GM12878 (cell line): Measurements from ENCODE around the gene SS18. TPM values are rescaled to one million over a fixed set of nuclear protein-coding genes. Genes with fewer than 3 reads are reported as not detected.

Experiments used
- ATAC-seq: fragments of 200-7000 bp; cut with Tn5 transposase; 3 replicates; pipeline ENCODE4 v1.9.1; 2020; ENCODE audit warnings: mild to moderate bottlenecking, moderate library complexity
- BruUV-seq: library from RNA; stranded (reverse); fragments of 400-500 nt; replicated peaks from 2 replicates; lab custom pipeline; 2021; lab: Mats Ljungman, UMichigan
- CTCF ChIA-PET: fragments of 300-600 bp; sonication (Branson Sonifier 250); formaldehyde crosslinking; extraction: SDS; loops from one replicate; lab custom pipeline; 2021; ENCODE audit warnings: inconsistent platforms; lab: Yijun Ruan, JAX
- POLR2A ChIA-PET: fragments of 350-600 bp; formaldehyde crosslinking; extraction: SDS; loops from one replicate; lab custom pipeline; 2021; ENCODE audit warnings: inconsistent platforms; lab: Charles Lee
- RAD21 ChIA-PET: fragments of 300-600 bp; sonication (Branson Sonifier 250); formaldehyde crosslinking; loops from one replicate; lab custom pipeline; 2023; ENCODE audit warnings: antibody characterized with exemption; ENCODE audit not compliant: unreplicated experiment; lab: Charles Lee
- SMC1A ChIA-PET: fragments of 300-600 bp; sonication (Branson Sonifier 250); formaldehyde crosslinking; loops from one replicate; lab custom pipeline; 2023; ENCODE audit not compliant: unreplicated experiment, uncharacterized antibody; lab: Charles Lee
- DNase-seq: peaks from one replicate; pipeline ENCODE4 v3.0.0-alpha.2; 2011; ENCODE audit warnings: low read depth, low spot score
- FAIRE-seq: peaks from 3 replicates; lab custom pipeline; 2011; peaks lifted over from hg19 to GRCh38; lab: Jason Lieb, UNC
- H2AFZ ChIP-seq: 2 replicates; pipeline ENCODE4 v1.6.0; 2011; ENCODE audit warnings: low read depth, low read length, control low read depth; ENCODE audit not compliant: control insufficient read depth
- H3K27ac ChIP-seq: 2 replicates; pipeline ENCODE4 v1.5.1; 2011; ENCODE audit warnings: control low read depth; ENCODE audit not compliant: control insufficient read depth, insufficient read depth
- H3K27me3 ChIP-seq, 2 experiments: replicated peaks in 1 of 2; 2 replicates each; pipeline versions ENCODE4 v1.6.0 to v1.6.1; 2011; ENCODE audit warnings: low read length in 1 of 2; ENCODE audit not compliant: control insufficient read depth in 2 of 2, insufficient read depth in 2 of 2
- H3K36me3 ChIP-seq, 2 experiments: 2 replicates each; pipeline ENCODE4 v1.5.1; 2011; ENCODE audit warnings: low read length in 1 of 2; ENCODE audit not compliant: control insufficient read depth in 2 of 2, insufficient read depth in 2 of 2
- H3K4me1 ChIP-seq: 2 replicates; pipeline ENCODE4 v1.6.1; 2011; ENCODE audit warnings: mild to moderate bottlenecking, low read length, moderate library complexity, mixed read lengths; ENCODE audit not compliant: control insufficient read depth, insufficient read depth
- H3K4me2 ChIP-seq: 2 replicates; pipeline ENCODE4 v1.6.0; 2011; ENCODE audit warnings: control low read depth; ENCODE audit not compliant: control insufficient read depth, insufficient read depth
- H3K4me3 ChIP-seq: fragments of 200-600 bp; sonication (generic); 2 replicates; pipeline ENCODE4 v1.5.1; 2016
- H3K79me2 ChIP-seq: 2 replicates; pipeline ENCODE4 v1.6.0; 2011; ENCODE audit warnings: low read length; ENCODE audit not compliant: control insufficient read depth, insufficient read depth
- H3K9ac ChIP-seq: 2 replicates; pipeline ENCODE4 v1.8.0; 2011; ENCODE audit warnings: low read length, control low read depth, mixed read lengths; ENCODE audit not compliant: control insufficient read depth, insufficient read depth
- H3K9me3 ChIP-seq: replicated peaks from 3 replicates; pipeline ENCODE4 v1.5.1; 2011; ENCODE audit warnings: mild to moderate bottlenecking, low read length; ENCODE audit not compliant: control insufficient read depth, insufficient read depth
- H4K20me1 ChIP-seq: 2 replicates; pipeline ENCODE4 v1.6.0; 2011; ENCODE audit not compliant: control insufficient read depth, insufficient read depth
- BCL11A ChIP-seq: IDR thresholded peaks from 2 replicates; pipeline ENCODE4 v1.6.1; 2011; ENCODE audit warnings: low read depth, low read length
- CBX3 ChIP-seq: fragments of 200-600 bp; sonication (generic); IDR thresholded peaks from 2 replicates; pipeline ENCODE4 v1.6.1; 2016; ENCODE audit warnings: low read depth, borderline replicate concordance
- CHD1 ChIP-seq: IDR thresholded peaks from 2 replicates; pipeline ENCODE4 v1.6.1; 2012; ENCODE audit warnings: low read depth, low read length, improper control_type of control experiment
- EED ChIP-seq: sonication (generic); IDR thresholded peaks from 2 replicates; pipeline ENCODE4 v1.6.1; 2016; ENCODE audit warnings: antibody characterized with exemption, low read depth
- HDGF ChIP-seq: fragments of 450-650 bp; IDR thresholded peaks from 2 replicates; pipeline ENCODE4 v1.6.1; 2016; ENCODE audit warnings: antibody characterized with exemption
- JUND ChIP-seq: IDR thresholded peaks from 2 replicates; pipeline ENCODE4 v1.6.1; 2012; ENCODE audit warnings: low read depth, mild to moderate bottlenecking, low read length, improper control_type of control experiment, moderate library complexity
- KLF5 ChIP-seq: fragments of 450-650 bp; IDR thresholded peaks from 2 replicates; pipeline ENCODE4 v1.6.1; 2014; ENCODE audit warnings: mild to moderate bottlenecking; ENCODE audit not compliant: partially characterized antibody
- MEF2A ChIP-seq: IDR thresholded peaks from 2 replicates; pipeline ENCODE4 v1.6.1; 2011; ENCODE audit warnings: low read depth, mild to moderate bottlenecking, low read length, moderate library complexity; ENCODE audit not compliant: insufficient read depth
- MEF2B ChIP-seq: fragments of 450-650 bp; IDR thresholded peaks from 2 replicates; pipeline ENCODE4 v1.6.1; 2018; ENCODE audit warnings: mild to moderate bottlenecking, moderate library complexity; ENCODE audit not compliant: partially characterized antibody, poor library complexity, severe bottlenecking
- NFIC ChIP-seq: IDR thresholded peaks from 2 replicates; pipeline ENCODE4 v1.6.1; 2012; ENCODE audit warnings: low read depth, mild to moderate bottlenecking, inconsistent platforms, low read length, moderate library complexity
- POLR2AphosphoS2 ChIP-seq: IDR thresholded peaks from 2 replicates; pipeline ENCODE4 v1.6.1; 2011; ENCODE audit warnings: low read depth, mild to moderate bottlenecking, low read length, improper control_type of control experiment, moderate library complexity
- RB1 ChIP-seq: fragments of 450-650 bp; formaldehyde crosslinking; IDR thresholded peaks from 2 replicates; pipeline ENCODE4 v1.6.1; 2017; ENCODE audit warnings: mild to moderate bottlenecking, borderline replicate concordance
- SKIL ChIP-seq: fragments of 450-650 bp; IDR thresholded peaks from 2 replicates; pipeline ENCODE4 v1.6.1; 2017; ENCODE audit warnings: mild to moderate bottlenecking, low read depth, inconsistent platforms; ENCODE audit not compliant: poor library complexity, severe bottlenecking
- WGBS: methylation state at CpG from one replicate; pipeline ENCODE4 v1.1.6; 2016; ENCODE audit warnings: low lambda C conversion rate; ENCODE audit not compliant: insufficient replicate concordance, insufficient coverage; ENCODE audit errors: missing lambda C conversion rate; 5-methylcytosine and 5-hydroxymethylcytosine counted together
- in situ Hi-C: fragments of 300-500 bp; cut with MboI; formaldehyde crosslinking; loops from 9 replicates; pipeline ENCODE4 v1.14.3; 2018; ENCODE audit warnings: mixed read lengths
- intact Hi-C: fragments of 100-400 bp; cut with micrococcal nuclease; formaldehyde crosslinking; loops from one replicate; pipeline ENCODE4 v1.14.2; 2022; ENCODE audit not compliant: unreplicated experiment
- polyA plus RNA-seq, 11 experiments: library from polyadenylated mRNA; depleted of rRNA in 4 of 11; unstranded in 6 of 11; stranded (reverse) in 5 of 11; fragments of >200 nt; fragmentation: Nextera tagmentation in 4 of 11; fragmentation: Illumina TruSeq in 1 of 11; extraction: Ambion mirVana in 4 of 11; extraction: Trizol in 1 of 11; gene quantifications; 1 replicate in 1 of 11; 2 replicates in 10 of 11; pipeline versions ENCODE4 v1.2.1 to v1.2.3, GENCODE V29; 2011 to 2016; ENCODE audit warnings: inconsistent platforms in 2 of 11, missing spikeins in 2 of 11, low read depth in 1 of 11
- total RNA-seq, 4 experiments: library from RNA; depleted of rRNA in 3 of 4; stranded (reverse); fragments of >200 nt in 3 of 4; fragmentation: Illumina TruSeq in 1 of 4; extraction: Trizol in 1 of 4; gene quantifications; 2 replicates each; pipeline versions ENCODE4 v1.2.1 to v1.2.3, GENCODE V29; 2013 to 2021
- TF ChIP-seq, protein P1 (sequence below): IDR thresholded peaks from 2 replicates; pipeline ENCODE4 v1.6.1; 2011; ENCODE audit warnings: borderline replicate concordance, low read depth, mild to moderate bottlenecking, moderate library complexity, low read length; ENCODE audit not compliant: insufficient read depth, poor library complexity, severe bottlenecking
- TF ChIP-seq, protein P2 (sequence below): IDR thresholded peaks from 2 replicates; pipeline ENCODE4 v1.6.1; 2012; ENCODE audit warnings: low read depth, low read length, improper control_type of control experiment

The SS18 gene
- total and polyA plus RNA-seq, 10 of the 15 experiments (the other 5 are each of a cell fraction or from before 2014, with no cell fraction given), result 16.6 to 153 (median 81.8) TPM

GRCh38 chr18:26073758-26074157, 16.7 kb downstream of the SS18 start:
- H3K4me3 ChIP-seq, result no peak overlapping the region
- no peak overlapping the region for H3K9ac ChIP-seq
- peaks cover 0 to 10% of the 10 kb centered on the region in 2 experiments; a peak in 2 of 4 replicates for H3K36me3 ChIP-seq
- in situ Hi-C loops (no loop called here), intact Hi-C loops (no loop called here)
- POLR2A ChIA-PET, result no interaction called here
- CTCF ChIA-PET, result interaction anchor here (0.6 kb wide), 1 partner anchor 24 kb away, joined by 3 read pairs; no protein-coding TSS in a partner anchor
- H4K20me1 ChIP-seq, result no peaks in the 10 kb centered on the region
- TF ChIP-seq NFIC (no peak), JUND (no peak), POLR2AphosphoS2 (no peak), HDGF (no peak), CHD1 (no peak), CBX3 (no peak), SKIL (no peak), KLF5 (no peak), MEF2A (no peak), MEF2B (no peak), BCL11A (no peak), EED (no peak), RB1 (no peak)
- TF ChIP-seq, protein P1, sequence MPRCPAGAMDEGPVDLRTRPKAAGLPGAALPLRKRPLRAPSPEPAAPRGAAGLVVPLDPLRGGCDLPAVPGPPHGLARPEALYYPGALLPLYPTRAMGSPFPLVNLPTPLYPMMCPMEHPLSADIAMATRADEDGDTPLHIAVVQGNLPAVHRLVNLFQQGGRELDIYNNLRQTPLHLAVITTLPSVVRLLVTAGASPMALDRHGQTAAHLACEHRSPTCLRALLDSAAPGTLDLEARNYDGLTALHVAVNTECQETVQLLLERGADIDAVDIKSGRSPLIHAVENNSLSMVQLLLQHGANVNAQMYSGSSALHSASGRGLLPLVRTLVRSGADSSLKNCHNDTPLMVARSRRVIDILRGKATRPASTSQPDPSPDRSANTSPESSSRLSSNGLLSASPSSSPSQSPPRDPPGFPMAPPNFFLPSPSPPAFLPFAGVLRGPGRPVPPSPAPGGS, result no peak
- TF ChIP-seq, protein P2, sequence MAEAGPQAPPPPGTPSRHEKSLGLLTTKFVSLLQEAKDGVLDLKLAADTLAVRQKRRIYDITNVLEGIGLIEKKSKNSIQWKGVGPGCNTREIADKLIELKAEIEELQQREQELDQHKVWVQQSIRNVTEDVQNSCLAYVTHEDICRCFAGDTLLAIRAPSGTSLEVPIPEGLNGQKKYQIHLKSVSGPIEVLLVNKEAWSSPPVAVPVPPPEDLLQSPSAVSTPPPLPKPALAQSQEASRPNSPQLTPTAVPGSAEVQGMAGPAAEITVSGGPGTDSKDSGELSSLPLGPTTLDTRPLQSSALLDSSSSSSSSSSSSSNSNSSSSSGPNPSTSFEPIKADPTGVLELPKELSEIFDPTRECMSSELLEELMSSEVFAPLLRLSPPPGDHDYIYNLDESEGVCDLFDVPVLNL, result no peak
- H3K4me2 ChIP-seq, result no peak overlapping the region
- H3K9me3 ChIP-seq, result no peaks in the 10 kb centered on the region
- H3K27ac ChIP-seq, result no peak overlapping the region
- FAIRE-seq (peak; percentile 7), ATAC-seq (no peak), DNase-seq (no peak)
- WGBS, result 95% methylated on average over 2 of the region's 2 CpGs
- H2AFZ ChIP-seq, result no peak overlapping the region
- RAD21 ChIA-PET, result no interaction called here
- SMC1A ChIA-PET, result interaction anchor here (1.0 kb wide), 1 partner anchor 13 kb away, joined by 3 read pairs; no protein-coding TSS in a partner anchor
- BruUV-seq, result no TSS peak
- no peaks in the 10 kb centered on the region for H3K4me1 ChIP-seq
- peaks cover 15% of the 10 kb centered on the region for H3K79me2 ChIP-seq
- H3K27me3 ChIP-seq, result no peaks in the 10 kb centered on the region
